ENCODE measurements around the gene ZP4. TPM values are rescaled to one million over a fixed set of nuclear protein-coding genes. Genes with fewer than 3 reads are reported as not detected.
A peak's percentile ranks its signal among the peaks of the same experiment; 100 is the strongest.

Gene ZP4
- total and polyA plus RNA-seq, 2 of the 4 experiments (the other 2 are of a cell fraction) = not detected

DNA sequence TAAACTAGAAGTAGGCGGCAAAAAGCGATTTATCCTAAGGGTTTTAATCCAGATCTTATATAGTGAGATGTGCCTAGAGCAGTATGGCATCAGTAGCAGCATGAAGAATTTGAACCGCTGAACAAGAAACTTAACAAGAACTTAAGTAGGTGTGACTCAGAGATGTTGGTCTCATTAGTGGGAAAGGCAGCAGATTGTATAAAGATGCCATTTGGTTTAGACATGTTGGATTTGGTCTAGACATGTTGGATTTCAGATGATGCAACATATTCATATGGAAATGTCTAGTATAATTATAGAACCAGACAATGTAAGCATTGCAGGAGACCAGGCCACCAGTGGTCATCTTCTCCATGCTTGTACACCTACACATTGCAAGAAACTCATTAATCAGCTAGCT is 42.1 kb upstream of the ZP4 start:
- no peak overlapping the region for H4K5ac ChIP-seq (ENCODE audit: low read depth, low read length)
- H3K4me2 ChIP-seq (ENCODE audit: low read depth, low read length) = no peak overlapping the region
- no peaks in the 10 kb centered on the region for H3K36me3 ChIP-seq (ENCODE audit: control insufficient read depth, insufficient read depth, low read length)
- peak; percentile 0 for DNase-seq
- ChIA-PET CTCF (no interaction called here), POLR2A (ENCODE audit: unreplicated experiment) (no interaction called here)
- H3K9me1 ChIP-seq (ENCODE audit: insufficient read depth, low read length) = no peaks in the 10 kb centered on the region
- no peak overlapping the region for H4K91ac ChIP-seq (ENCODE audit: insufficient read depth, low read depth, low read length)
- no peak for ATAC-seq (ENCODE audit: low read depth)
- H2BK120ac ChIP-seq (ENCODE audit: low read depth, low read length) = no peak overlapping the region
- TF ChIP-seq CEBPB (IDR thresholded peaks at IDR 0.05; ENCODE audit: low read depth, low read length) (peak; percentile 27; the same call in 1 of the 2 replicates), MXI1 (IDR thresholded peaks at IDR 0.05; ENCODE audit: borderline replicate concordance, low read depth, low read length) (no peak)
- TF ChIP-seq, protein P1, sequence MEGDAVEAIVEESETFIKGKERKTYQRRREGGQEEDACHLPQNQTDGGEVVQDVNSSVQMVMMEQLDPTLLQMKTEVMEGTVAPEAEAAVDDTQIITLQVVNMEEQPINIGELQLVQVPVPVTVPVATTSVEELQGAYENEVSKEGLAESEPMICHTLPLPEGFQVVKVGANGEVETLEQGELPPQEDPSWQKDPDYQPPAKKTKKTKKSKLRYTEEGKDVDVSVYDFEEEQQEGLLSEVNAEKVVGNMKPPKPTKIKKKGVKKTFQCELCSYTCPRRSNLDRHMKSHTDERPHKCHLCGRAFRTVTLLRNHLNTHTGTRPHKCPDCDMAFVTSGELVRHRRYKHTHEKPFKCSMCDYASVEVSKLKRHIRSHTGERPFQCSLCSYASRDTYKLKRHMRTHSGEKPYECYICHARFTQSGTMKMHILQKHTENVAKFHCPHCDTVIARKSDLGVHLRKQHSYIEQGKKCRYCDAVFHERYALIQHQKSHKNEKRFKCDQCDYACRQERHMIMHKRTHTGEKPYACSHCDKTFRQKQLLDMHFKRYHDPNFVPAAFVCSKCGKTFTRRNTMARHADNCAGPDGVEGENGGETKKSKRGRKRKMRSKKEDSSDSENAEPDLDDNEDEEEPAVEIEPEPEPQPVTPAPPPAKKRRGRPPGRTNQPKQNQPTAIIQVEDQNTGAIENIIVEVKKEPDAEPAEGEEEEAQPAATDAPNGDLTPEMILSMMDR (conservative IDR thresholded peaks at IDR 0.05; ENCODE audit: low read depth, low read length) = no peak
- H3K4me1 ChIP-seq (ENCODE audit: control insufficient read depth, insufficient read depth, low read length) = no peaks in the 10 kb centered on the region
- H2AK5ac ChIP-seq (ENCODE audit: low read depth, low read length) = no peak overlapping the region
- H3K9ac ChIP-seq (ENCODE audit: low read depth, low read length) = no peak overlapping the region
- no peaks in the 10 kb centered on the region for H3K79me1 ChIP-seq (ENCODE audit: low read depth in 1 of 2, low read length in 2 of 2)
- H3K9me3 ChIP-seq (ENCODE audit: control insufficient read depth, insufficient read depth, low read length) = no peaks in the 10 kb centered on the region
- in situ Hi-C loops (cut with MboI; ENCODE audit: low sequenced_read_pairs) = no loop called here
- no peak overlapping the region for H3K23ac ChIP-seq (ENCODE audit: low read depth, low read length)
- H2BK5ac ChIP-seq (ENCODE audit: low read depth, low read length, poor library complexity, severe bottlenecking) = no peak overlapping the region
- H2BK20ac ChIP-seq (ENCODE audit: low read depth, low read length) = no peak overlapping the region
- H2BK15ac ChIP-seq (ENCODE audit: low read depth, low read length) = no peak overlapping the region
- 100% methylated on average over 2 of the region's 3 CpGs; no CpG with 5 or more reads in 1 of the 2 experiments for WGBS, 2 experiments (ENCODE audit: extremely low coverage in 2 of 2, insufficient read length in 1 of 2)
- no TSS peak for BruUV-seq (replicated peaks)
- H3K27me3 ChIP-seq (ENCODE audit: control insufficient read depth, insufficient read depth, low read length) = no peaks in the 10 kb centered on the region
- H4K8ac ChIP-seq (ENCODE audit: low read depth in 2 of 2, low read length in 2 of 2) = no peak overlapping the region
- no peak overlapping the region for H3K4me3 ChIP-seq (ENCODE audit: insufficient read depth, low read depth, low read length)
- H3K14ac ChIP-seq (replicated peaks; ENCODE audit: low read depth, low read length) = no peak overlapping the region
- no peak overlapping the region for H3K27ac ChIP-seq (ENCODE audit: insufficient read depth, low read length)
- intact Hi-C loops (cut with micrococcal nuclease) = no loop called here
- H3K4ac ChIP-seq (ENCODE audit: low read depth, low read length) = no peak overlapping the region
- no peak overlapping the region for H3K18ac ChIP-seq (ENCODE audit: low read depth, low read length)
- H2AFZ ChIP-seq (replicated peaks; ENCODE audit: low read length, poor library complexity) = no peak overlapping the region
- H3K56ac ChIP-seq (ENCODE audit: extremely low read depth, insufficient read depth, low read length) = no peak overlapping the region
- dilution Hi-C loops (cut with HindIII; ENCODE audit: low sequenced_read_pairs, unreplicated experiment) = no loop called here
- no peak overlapping the region for H2AK9ac ChIP-seq (replicated peaks; ENCODE audit: low read depth, low read length, poor library complexity)
- no peaks in the 10 kb centered on the region for H4K20me1 ChIP-seq (ENCODE audit: insufficient read depth, low read length)

All from IMR-90 (cell line).